Caco-2 (cell line): Measurements from ENCODE around the gene CDKN3. TPM values are rescaled to one million over a fixed set of nuclear protein-coding genes. Genes with fewer than 3 reads are reported as not detected.
A peak's percentile ranks its signal among the peaks of the same experiment; 100 is the strongest.
"Not testable (repeated sequence)": the region's sequence is repeated elsewhere in the genome, so short reads cannot be mapped to it uniquely, and the experiment has no call there.

Experiments used
- BruUV-seq: library from RNA; stranded (reverse); fragments of 400-500 nt; replicated peaks from 2 replicates; lab custom pipeline; 2021; lab: Mats Ljungman, UMichigan
- CTCF ChIA-PET: fragments of 300-600 bp; sonication (Branson Sonifier 250); formaldehyde crosslinking; loops from one replicate; lab custom pipeline; 2022; ENCODE audit warnings: antibody characterized with exemption; lab: Charles Lee
- POLR2A ChIA-PET: fragments of 300-600 bp; sonication (Branson Sonifier 250); formaldehyde crosslinking; loops from one replicate; lab custom pipeline; 2022; ENCODE audit warnings: antibody characterized with exemption; lab: Charles Lee
- DNase-seq, 2 experiments: peaks; one replicate each; pipeline versions ENCODE4 v3.0.0 to v3.0.0-alpha.2; 2020 to 2022
- H3K27me3 ChIP-seq: replicated peaks from 2 replicates; pipeline ENCODE4 v1.6.0; 2011; ENCODE audit warnings: low read length; ENCODE audit not compliant: control insufficient read depth, insufficient read depth
- H3K36me3 ChIP-seq: 2 replicates; pipeline ENCODE4 v1.5.1; 2011; ENCODE audit warnings: low read length; ENCODE audit not compliant: control insufficient read depth, insufficient read depth
- H3K4me1 ChIP-seq: fragments of 250-450 bp; sonication (Bioruptor Pico); 2 replicates; pipeline ENCODE4 v1.5.1; 2020; ENCODE audit warnings: mild to moderate bottlenecking
- H3K4me3 ChIP-seq: 2 replicates; pipeline ENCODE4 v1.5.1; 2011; ENCODE audit warnings: low read depth, mild to moderate bottlenecking, control low read depth, low read length
- H3K9me3 ChIP-seq: fragments of 250-450 bp; sonication (Bioruptor Pico); 2 replicates; pipeline ENCODE4 v1.5.1; 2020; ENCODE audit warnings: mild to moderate bottlenecking, moderate library complexity
- H3K27ac Mint-ChIP-seq: one replicate; pipeline ENCODE4 v1.8.0; 2022; ENCODE audit warnings: mixed read lengths; ENCODE audit not compliant: unreplicated experiment
- H3K27me3 Mint-ChIP-seq: one replicate; pipeline ENCODE4 v1.8.0; 2022; ENCODE audit warnings: mixed read lengths; ENCODE audit not compliant: insufficient read depth, unreplicated experiment
- H3K36me3 Mint-ChIP-seq: one replicate; pipeline ENCODE4 v1.8.0; 2022; ENCODE audit warnings: mild to moderate bottlenecking, mixed read lengths; ENCODE audit not compliant: insufficient read depth, unreplicated experiment
- H3K4me1 Mint-ChIP-seq: one replicate; pipeline ENCODE4 v1.8.0; 2022; ENCODE audit warnings: low read depth, mixed read lengths; ENCODE audit not compliant: unreplicated experiment
- H3K4me3 Mint-ChIP-seq: one replicate; pipeline ENCODE4 v1.8.0; 2022; ENCODE audit warnings: mild to moderate bottlenecking, moderate library complexity, mixed read lengths; ENCODE audit not compliant: unreplicated experiment
- H3K9me3 Mint-ChIP-seq: one replicate; pipeline ENCODE4 v1.8.0; 2022; ENCODE audit warnings: mixed read lengths; ENCODE audit not compliant: unreplicated experiment
- CTCF ChIP-seq, 2 experiments: fragments of 200-600 bp in 1 of 2; IDR thresholded peaks; 1 replicate in 1 of 2; 2 replicates in 1 of 2; pipeline versions ENCODE4 v1.5.1 to v1.8.0; 2011 to 2022; ENCODE audit warnings: antibody characterized with exemption in 1 of 2, control low read depth in 1 of 2, inconsistent platforms in 1 of 2, low read depth in 1 of 2, low read length in 1 of 2, mild to moderate bottlenecking in 1 of 2, moderate library complexity in 1 of 2; ENCODE audit not compliant: insufficient read depth in 1 of 2, severe bottlenecking in 1 of 2, unreplicated experiment in 1 of 2
- intact Hi-C: fragments of 100-400 bp; cut with micrococcal nuclease; formaldehyde crosslinking; loops from one replicate; pipeline ENCODE4 v1.10.0; 2022; ENCODE audit not compliant: unreplicated experiment
- total RNA-seq: library from RNA; stranded (reverse); gene quantifications from 2 replicates; pipeline ENCODE4 v1.2.3, GENCODE V29; 2022

CDKN3 gene
- total RNA-seq, 1 experiment from 2014 or later, result 83.0 TPM

- H3K4me1 ChIP-seq, result peaks cover 6% of the 10 kb centered on the region; the same call in 1 of the 2 replicates
- ChIA-PET CTCF (interaction anchor here (1.0 to 1.4 kb wide), 2 partner anchors 20 to 74 kb away, joined by 3 read pairs; no protein-coding TSS in a partner anchor), POLR2A (no interaction called here)
- Mint-ChIP-seq H3K4me3 (peak within 1 kb of the TSS; percentile 83), H3K36me3 (no peaks in the 10 kb centered on the region), H3K9me3 (no peaks in the 10 kb centered on the region), H3K27me3 (no peaks in the 10 kb centered on the region), H3K4me1 (peaks cover 7% of the 10 kb centered on the region), H3K27ac (peak within 1 kb of the TSS; percentile 90)
- H3K9me3 ChIP-seq, result no peaks in the 10 kb centered on the region
- TF ChIP-seq CTCF (IDR thresholded peaks at IDR 0.05; ENCODE audit: insufficient read depth in 1 of 2, low read depth in 1 of 2, low read length in 1 of 2, severe bottlenecking in 1 of 2, unreplicated experiment in 1 of 2), result peak; percentile 76 to 89
- H3K4me3 ChIP-seq, result peak within 1 kb of the TSS; percentile 91
- peak; percentile 92 to 96 for DNase-seq
- no peaks in the 10 kb centered on the region for H3K36me3 ChIP-seq
- intact Hi-C loops, result loop anchor here (1.0 to 5.0 kb wide), 4 partner anchors 44 to 366 kb away; partner anchors contain the start of genes CDKN3 and GMFB
- BruUV-seq, result no TSS peak
- no peaks in the 10 kb centered on the region for H3K27me3 ChIP-seq
Measured at GRCh38 chr14:54440873-54441868, 44.4 kb downstream of the CDKN3 start, which contains the start of gene CNIH1. Gene CNIH1 (minus strand): TSS chr14:54441374. CDS start chr14:54441327, 47 bp downstream.

GRCh38 chr14:54442961-54443360 is 46.2 kb downstream of the CDKN3 start:
- H3K4me3 Mint-ChIP-seq, POLR2A ChIA-PET, H3K27me3 ChIP-seq, BruUV-seq, H3K36me3 ChIP-seq, H3K27me3 Mint-ChIP-seq, DNase-seq, H3K4me1 Mint-ChIP-seq, H3K9me3 Mint-ChIP-seq, H3K9me3 ChIP-seq, H3K4me3 ChIP-seq, H3K36me3 Mint-ChIP-seq, H3K27ac Mint-ChIP-seq: not testable (repeated sequence)
- CTCF ChIA-PET, result interaction anchor here (1.3 kb wide), 1 partner anchor 76 kb away, joined by 3 read pairs; no protein-coding TSS in a partner anchor
- intact Hi-C loops, result loop anchor here (5.0 kb wide), 1 partner anchor 364 kb away; no protein-coding TSS in a partner anchor
- H3K4me1 ChIP-seq, result peaks cover 22% of the 10 kb centered on the region

GRCh38 chr14:54443981-54444380 is 47.2 kb downstream of the CDKN3 start:
- Mint-ChIP-seq H3K27me3 (no peaks in the 10 kb centered on the region), H3K9me3 (no peaks in the 10 kb centered on the region)
- intact Hi-C loops, result loop anchor here (5.0 kb wide), 1 partner anchor 363 kb away; no protein-coding TSS in a partner anchor

More at GRCh38 chr14:54443981-54444380, 47.2 kb downstream of the CDKN3 start:
- peaks cover 23% of the 10 kb centered on the region for H3K4me1 ChIP-seq
- H3K36me3 ChIP-seq, result no peaks in the 10 kb centered on the region
- H3K4me3 ChIP-seq, result no peak overlapping the region
- H3K36me3 Mint-ChIP-seq, result no peaks in the 10 kb centered on the region
- no peak overlapping the region for H3K4me3 Mint-ChIP-seq
- H3K27me3 ChIP-seq, result no peaks in the 10 kb centered on the region
- CTCF ChIA-PET, result interaction anchor here (1.3 kb wide), 1 partner anchor 77 kb away, joined by 3 read pairs; no protein-coding TSS in a partner anchor
- no peak for TF ChIP-seq CTCF (IDR thresholded peaks at IDR 0.05; ENCODE audit: insufficient read depth in 1 of 2, low read depth in 1 of 2, low read length in 1 of 2, severe bottlenecking in 1 of 2, unreplicated experiment in 1 of 2)
- BruUV-seq, result no TSS peak
- H3K9me3 ChIP-seq, result no peaks in the 10 kb centered on the region
- POLR2A ChIA-PET, result no interaction called here
- DNase-seq, result no peak
- H3K27ac Mint-ChIP-seq, result no peak overlapping the region
- peaks cover 7% of the 10 kb centered on the region for H3K4me1 Mint-ChIP-seq
